Mesothelial cell of epicardium (in vitro differentiated cells): ENCODE results near the gene CLNK. TPM values are rescaled to one million over a fixed set of nuclear protein-coding genes. Genes with fewer than 3 reads are reported as not detected.

ENCODE experiments used
- DNase-seq, 2 experiments: peaks; one replicate each; pipeline ENCODE4 v3.0.0; 2021; ENCODE audit warnings: low spot score in 2 of 2; ENCODE audit not compliant: unreplicated experiment in 2 of 2
- H3K27ac Mint-ChIP-seq: 2 replicates; pipeline ENCODE4 v1.8.0; 2021; ENCODE audit warnings: mixed read lengths
- H3K27me3 Mint-ChIP-seq: 2 replicates; pipeline ENCODE4 v1.8.0; 2021; ENCODE audit warnings: low read depth, mixed read lengths
- H3K36me3 Mint-ChIP-seq: 2 replicates; pipeline ENCODE4 v1.8.0; 2021; ENCODE audit warnings: mixed read lengths
- H3K4me1 Mint-ChIP-seq: 2 replicates; pipeline ENCODE4 v1.8.0; 2021; ENCODE audit warnings: mixed read lengths
- H3K4me3 Mint-ChIP-seq: 2 replicates; pipeline ENCODE4 v1.8.0; 2021; ENCODE audit warnings: mild to moderate bottlenecking, moderate library complexity, mixed read lengths
- H3K9me3 Mint-ChIP-seq: 2 replicates; pipeline ENCODE4 v1.8.0; 2021; ENCODE audit warnings: mixed read lengths
- CTCF ChIP-seq: fragments of 200-600 bp; sonication (generic); IDR thresholded peaks from one replicate; pipeline ENCODE4 v1.5.0; 2021; ENCODE audit warnings: antibody characterized with exemption; ENCODE audit not compliant: unreplicated experiment
- total RNA-seq: library from RNA; stranded (reverse); gene quantifications from 3 replicates; pipeline ENCODE4 v1.2.1, GENCODE V29; 2021

The CLNK gene
- total RNA-seq, 1 donor from 2014 or later: not detected

DNA sequence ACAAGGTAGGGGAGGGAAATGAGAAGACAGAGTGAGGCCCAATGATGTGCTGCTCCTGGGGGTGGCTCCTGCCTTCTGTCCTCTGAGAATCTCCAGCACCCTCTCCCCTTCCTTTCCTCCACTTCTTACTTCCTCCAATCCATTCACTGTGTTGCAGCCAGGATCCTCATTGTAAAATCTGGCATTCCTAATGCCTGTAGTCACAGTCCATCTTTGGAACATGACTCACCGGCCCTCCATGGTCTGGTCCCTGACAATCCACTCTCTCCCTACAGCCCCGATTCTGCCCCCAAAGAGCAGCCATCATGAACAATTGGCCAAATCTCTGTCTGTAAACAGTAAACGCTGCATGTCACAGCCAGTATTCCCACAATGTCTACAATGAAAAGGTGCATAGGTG, 72.9 kb downstream of the CLNK start:
- TF ChIP-seq CTCF: no peak
- Mint-ChIP-seq H3K27me3 (no peaks in the 10 kb centered on the region), H3K27ac (peak overlapping the region; percentile 1), H3K4me1 (peaks cover 5% of the 10 kb centered on the region), H3K4me3 (no peak overlapping the region), H3K9me3 (no peaks in the 10 kb centered on the region), H3K36me3 (no peaks in the 10 kb centered on the region)
- DNase-seq: no peak

DNA sequence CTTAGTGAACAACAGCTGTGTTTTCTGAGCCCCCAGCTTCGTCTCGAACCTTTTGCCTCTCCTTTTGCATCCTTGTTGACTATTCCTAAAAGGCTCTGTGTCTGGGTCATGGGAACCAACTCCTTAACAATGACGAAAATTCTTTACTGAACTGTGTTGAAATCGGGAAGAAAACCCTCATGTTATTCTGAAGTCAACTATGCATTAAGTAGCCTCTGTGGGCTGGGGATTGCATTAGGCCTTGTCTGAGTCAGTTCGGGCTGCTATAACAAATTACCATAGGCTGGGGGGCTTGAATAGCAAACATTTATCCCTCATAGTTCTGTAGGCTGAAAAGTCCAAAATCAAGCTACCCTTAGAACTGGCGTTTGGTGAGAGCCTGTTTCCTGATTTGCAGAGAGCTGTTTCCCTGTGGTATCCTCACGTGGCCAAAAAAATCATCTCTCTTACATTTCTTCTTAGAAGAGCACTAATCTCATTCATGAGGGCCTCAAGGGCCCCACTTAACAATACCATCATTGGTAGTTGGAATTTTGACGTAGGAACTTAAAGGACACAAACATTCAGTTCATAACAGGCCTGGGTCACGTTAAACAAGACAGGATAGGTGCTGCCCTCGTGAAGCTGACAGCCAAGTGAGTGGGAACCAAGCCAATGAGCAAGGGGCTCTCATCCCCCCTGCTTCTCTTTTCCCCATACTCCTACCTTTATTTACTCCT, 75.9 kb downstream of the CLNK start:
- Mint-ChIP-seq H3K27ac (no peak overlapping the region), H3K9me3 (no peaks in the 10 kb centered on the region), H3K27me3 (no peaks in the 10 kb centered on the region), H3K36me3 (no peaks in the 10 kb centered on the region), H3K4me1 (peaks cover 3% of the 10 kb centered on the region), H3K4me3 (no peak overlapping the region)
- no peak for TF ChIP-seq CTCF
- DNase-seq: no peak

GRCh38 chr4:10607206-10607605, 77.4 kb downstream of the CLNK start:
- Mint-ChIP-seq H3K9me3 (no peaks in the 10 kb centered on the region), H3K4me1 (peaks cover 3% of the 10 kb centered on the region), H3K4me3 (no peak overlapping the region), H3K36me3 (no peaks in the 10 kb centered on the region), H3K27ac (no peak overlapping the region), H3K27me3 (peaks cover 3% of the 10 kb centered on the region)
- DNase-seq: no peak
- TF ChIP-seq CTCF: no peak

DNA sequence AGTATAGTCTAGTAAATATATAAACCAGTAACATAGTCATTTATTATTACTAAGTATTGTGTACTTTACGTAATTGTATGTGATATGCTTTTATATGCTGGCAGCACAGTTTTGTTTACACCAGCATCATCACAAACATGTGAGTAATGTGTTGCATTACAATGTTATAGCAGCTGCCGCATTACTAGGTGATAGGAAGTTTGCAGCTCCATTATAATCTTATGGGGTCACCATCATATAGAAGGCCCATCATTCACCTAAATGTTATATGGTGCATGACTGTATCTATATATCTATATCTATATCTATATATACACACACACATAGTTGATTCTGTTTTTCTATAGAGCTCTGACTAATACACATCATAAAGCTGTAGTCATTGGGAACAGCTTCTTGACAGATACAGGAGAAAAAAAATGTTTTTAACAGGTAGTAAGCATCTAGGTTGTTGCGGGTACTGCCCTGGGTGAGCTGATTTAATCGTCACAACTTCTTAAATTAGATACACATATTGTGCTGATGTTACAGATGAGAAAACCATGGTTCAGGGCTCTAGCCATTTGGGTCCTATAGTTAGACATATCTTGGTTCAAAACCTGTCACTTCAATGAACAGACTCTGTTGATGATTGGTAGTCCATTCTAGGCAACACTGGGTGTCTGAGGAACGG, 77.9 kb downstream of the CLNK start:
- H3K27me3 Mint-ChIP-seq: peaks cover 3% of the 10 kb centered on the region
- no peak overlapping the region for H3K4me3 Mint-ChIP-seq
- H3K9me3 Mint-ChIP-seq: no peaks in the 10 kb centered on the region
- no peak for TF ChIP-seq CTCF
- no peak for DNase-seq
- H3K36me3 Mint-ChIP-seq: no peaks in the 10 kb centered on the region
- H3K4me1 Mint-ChIP-seq: peaks cover 1% of the 10 kb centered on the region
- no peak overlapping the region for H3K27ac Mint-ChIP-seq

- TF ChIP-seq CTCF: no peak
- H3K9me3 Mint-ChIP-seq: no peaks in the 10 kb centered on the region
- H3K27me3 Mint-ChIP-seq: peaks cover 3% of the 10 kb centered on the region
- H3K4me1 Mint-ChIP-seq: no peaks in the 10 kb centered on the region
- H3K36me3 Mint-ChIP-seq: no peaks in the 10 kb centered on the region
- no peak overlapping the region for H3K4me3 Mint-ChIP-seq
- no peak for DNase-seq
- H3K27ac Mint-ChIP-seq: no peak overlapping the region
Observed at GRCh38 chr4:10605746-10606482, 78.7 kb downstream of the CLNK start.
